Liver (tissue), 9 donors: ENCODE data around the gene LTBP2. TPM values are rescaled to one million over a fixed set of nuclear protein-coding genes. Genes with fewer than 3 reads are reported as not detected.

Experiments
- DNase-seq: peaks from one replicate; pipeline ENCODE4 v3.0.0-alpha.2; 2017; ENCODE audit warnings: low spot score
- H3K27ac ChIP-seq, 2 donors: one replicate each; pipeline ENCODE4 v1.7.0; 2013; ENCODE audit warnings: inconsistent platforms in 2 of 2, low read length in 2 of 2, control low read depth in 1 of 2, low read depth in 1 of 2, mild to moderate bottlenecking in 1 of 2
- H3K27me3 ChIP-seq, 4 donors: one replicate each; pipeline versions ENCODE4 v1.6.1 to v1.7.0; 2013; ENCODE audit warnings: low read length in 3 of 4, inconsistent platforms in 1 of 4, mild to moderate bottlenecking in 1 of 4, moderate library complexity in 1 of 4; ENCODE audit not compliant: control insufficient read depth in 4 of 4, insufficient read depth in 4 of 4
- H3K36me3 ChIP-seq, 4 donors: one replicate each; pipeline versions ENCODE4 v1.6.1 to v1.7.0; 2013; ENCODE audit warnings: low read length in 3 of 4, mild to moderate bottlenecking in 3 of 4, low read depth in 1 of 4, moderate library complexity in 1 of 4; ENCODE audit not compliant: control insufficient read depth in 4 of 4, insufficient read depth in 3 of 4
- H3K4me1 ChIP-seq, 4 donors: one replicate each; pipeline versions ENCODE4 v1.6.1 to v1.7.0; 2013; ENCODE audit warnings: low read length in 3 of 4, mild to moderate bottlenecking in 3 of 4, moderate library complexity in 1 of 4; ENCODE audit not compliant: control insufficient read depth in 4 of 4, insufficient read depth in 4 of 4
- H3K4me3 ChIP-seq, 3 donors: one replicate each; pipeline versions ENCODE4 v1.6.1 to v1.7.0; 2013; ENCODE audit warnings: low read length in 3 of 3, control low read depth in 1 of 3, low read depth in 1 of 3, mild to moderate bottlenecking in 1 of 3
- H3K9ac ChIP-seq, 2 donors: one replicate each; pipeline ENCODE4 v1.7.0; 2013; ENCODE audit warnings: low read length in 2 of 2, mild to moderate bottlenecking in 2 of 2, moderate library complexity in 2 of 2, control low read depth in 1 of 2, low read depth in 1 of 2
- H3K9me3 ChIP-seq, 4 donors: one replicate each; pipeline versions ENCODE4 v1.6.1 to v1.7.0; 2013; ENCODE audit warnings: low read length in 3 of 4; ENCODE audit not compliant: control insufficient read depth in 4 of 4
- ATF3 ChIP-seq: IDR thresholded peaks from 2 replicates; pipeline ENCODE4 v1.6.1; 2016; ENCODE audit warnings: antibody characterized with exemption
- EGR1 ChIP-seq, 2 donors: IDR thresholded peaks; 2 replicates each; pipeline ENCODE4 v1.6.1; 2016 to 2018; ENCODE audit warnings: antibody characterized with exemption in 2 of 2, low read depth in 2 of 2
- FOXA1 ChIP-seq: IDR thresholded peaks from 2 replicates; pipeline ENCODE4 v1.6.1; 2016; ENCODE audit warnings: antibody characterized with exemption
- FOXA2 ChIP-seq: IDR thresholded peaks from 2 replicates; pipeline ENCODE4 v1.6.1; 2016; ENCODE audit warnings: antibody characterized with exemption
- GABPA ChIP-seq, 2 donors: IDR thresholded peaks in 1 of 2; conservative IDR thresholded peaks in 1 of 2; 2 replicates each; pipeline ENCODE4 v1.6.1; 2016; ENCODE audit warnings: antibody characterized with exemption in 2 of 2, mild to moderate bottlenecking in 1 of 2, moderate library complexity in 1 of 2
- HNF4A ChIP-seq, 2 donors: conservative IDR thresholded peaks; 2 replicates each; pipeline ENCODE4 v1.6.1; 2016; ENCODE audit warnings: antibody characterized with exemption in 2 of 2, mild to moderate bottlenecking in 2 of 2
- HNF4G ChIP-seq: IDR thresholded peaks from 2 replicates; pipeline ENCODE4 v1.6.1; 2016; ENCODE audit warnings: antibody characterized with exemption
- JUND ChIP-seq, 2 donors: IDR thresholded peaks; 2 replicates each; pipeline ENCODE4 v1.6.1; 2016; ENCODE audit warnings: antibody characterized with exemption in 2 of 2
- NR2F2 ChIP-seq: IDR thresholded peaks from 2 replicates; pipeline ENCODE4 v1.6.1; 2016; ENCODE audit warnings: antibody characterized with exemption
- RAD21 ChIP-seq, 2 donors: IDR thresholded peaks; 2 replicates each; pipeline ENCODE4 v1.6.1; 2016; ENCODE audit warnings: antibody characterized with exemption in 2 of 2, mild to moderate bottlenecking in 2 of 2
- RXRA ChIP-seq, 2 donors: IDR thresholded peaks; 2 replicates each; pipeline ENCODE4 v1.6.1; 2017 to 2018; ENCODE audit warnings: antibody characterized with exemption in 2 of 2, mild to moderate bottlenecking in 1 of 2
- SP1 ChIP-seq: IDR thresholded peaks from 2 replicates; pipeline ENCODE4 v1.6.1; 2018; ENCODE audit warnings: antibody characterized with exemption, mild to moderate bottlenecking
- TAF1 ChIP-seq: conservative IDR thresholded peaks from 2 replicates; pipeline ENCODE4 v1.6.1; 2016; ENCODE audit warnings: antibody characterized with exemption, mild to moderate bottlenecking
- YY1 ChIP-seq: IDR thresholded peaks from 2 replicates; pipeline ENCODE4 v1.6.1; 2016; ENCODE audit warnings: antibody characterized with exemption, mild to moderate bottlenecking
- ZBTB33 ChIP-seq: IDR thresholded peaks from 2 replicates; pipeline ENCODE4 v1.6.1; 2016; ENCODE audit warnings: antibody characterized with exemption
- WGBS: extraction: QIAGEN DNeasy Blood & Tissue Kit; methylation state at CpG from one replicate; pipeline ENCODE4 v1.1.7; 2013; 5-methylcytosine and 5-hydroxymethylcytosine counted together
- polyA plus RNA-seq, 2 donors: library from polyadenylated mRNA; stranded (reverse) in 1 of 2; unstranded in 1 of 2; fragments of 200-250 nt in 1 of 2; fragments of >200 nt in 1 of 2; fragmentation: Nextera tagmentation in 1 of 2; extraction: Ambion mirVana in 1 of 2; gene quantifications; one replicate each; pipeline versions ENCODE4 v1.2.1 to v1.2.3, GENCODE V29; 2013 to 2015
- total RNA-seq, 2 donors: library from RNA; depleted of rRNA; stranded (reverse); fragments of >200 nt; gene quantifications; one replicate each; pipeline ENCODE4 v1.2.3, GENCODE V29; 2014
- TF ChIP-seq, protein P1 (sequence below): IDR thresholded peaks from 2 replicates; pipeline ENCODE4 v1.6.1; 2016; ENCODE audit warnings: antibody characterized with exemption
- TF ChIP-seq, protein P2 (sequence below): IDR thresholded peaks from 2 replicates; pipeline ENCODE4 v1.6.1; 2016; ENCODE audit warnings: antibody characterized with exemption, mild to moderate bottlenecking
- TF ChIP-seq, protein P3 (sequence below): fragments of 150-350 bp; IDR thresholded peaks from 2 replicates; pipeline ENCODE4 v1.5.1; 2017; ENCODE audit warnings: improper control_type of control experiment, low read depth, low read length; ENCODE audit not compliant: missing input control
- donor health status: healthy.
- donor health status: healthy.
- donor health status: healthy.
- donor health status: healthy.
- donor health status: healthy.

Gene LTBP2
- total and polyA plus RNA-seq, 4 donors, result 0.24 to 1.3 (median 0.89) TPM

- no peak for TF ChIP-seq RXRA (IDR thresholded peaks at IDR 0.05)
- TF ChIP-seq ATF3, result no peak
- no peak for TF ChIP-seq ZBTB33
- TF ChIP-seq YY1, result no peak
- TF ChIP-seq SP1, result no peak
- no peak for TF ChIP-seq HNF4G
- TF ChIP-seq RAD21 (IDR thresholded peaks at IDR 0.05), result no peak
- no peak for TF ChIP-seq EGR1 (IDR thresholded peaks at IDR 0.05; ENCODE audit: low read depth in 2 of 2)
- TF ChIP-seq, protein P1, sequence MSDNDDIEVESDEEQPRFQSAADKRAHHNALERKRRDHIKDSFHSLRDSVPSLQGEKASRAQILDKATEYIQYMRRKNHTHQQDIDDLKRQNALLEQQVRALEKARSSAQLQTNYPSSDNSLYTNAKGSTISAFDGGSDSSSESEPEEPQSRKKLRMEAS, result no peak
- no peak for TF ChIP-seq NR2F2
- TF ChIP-seq TAF1, result no peak
- no peak for TF ChIP-seq JUND (IDR thresholded peaks at IDR 0.05)
- TF ChIP-seq FOXA1, result no peak
- TF ChIP-seq FOXA2, result no peak
- TF ChIP-seq, protein P2, sequence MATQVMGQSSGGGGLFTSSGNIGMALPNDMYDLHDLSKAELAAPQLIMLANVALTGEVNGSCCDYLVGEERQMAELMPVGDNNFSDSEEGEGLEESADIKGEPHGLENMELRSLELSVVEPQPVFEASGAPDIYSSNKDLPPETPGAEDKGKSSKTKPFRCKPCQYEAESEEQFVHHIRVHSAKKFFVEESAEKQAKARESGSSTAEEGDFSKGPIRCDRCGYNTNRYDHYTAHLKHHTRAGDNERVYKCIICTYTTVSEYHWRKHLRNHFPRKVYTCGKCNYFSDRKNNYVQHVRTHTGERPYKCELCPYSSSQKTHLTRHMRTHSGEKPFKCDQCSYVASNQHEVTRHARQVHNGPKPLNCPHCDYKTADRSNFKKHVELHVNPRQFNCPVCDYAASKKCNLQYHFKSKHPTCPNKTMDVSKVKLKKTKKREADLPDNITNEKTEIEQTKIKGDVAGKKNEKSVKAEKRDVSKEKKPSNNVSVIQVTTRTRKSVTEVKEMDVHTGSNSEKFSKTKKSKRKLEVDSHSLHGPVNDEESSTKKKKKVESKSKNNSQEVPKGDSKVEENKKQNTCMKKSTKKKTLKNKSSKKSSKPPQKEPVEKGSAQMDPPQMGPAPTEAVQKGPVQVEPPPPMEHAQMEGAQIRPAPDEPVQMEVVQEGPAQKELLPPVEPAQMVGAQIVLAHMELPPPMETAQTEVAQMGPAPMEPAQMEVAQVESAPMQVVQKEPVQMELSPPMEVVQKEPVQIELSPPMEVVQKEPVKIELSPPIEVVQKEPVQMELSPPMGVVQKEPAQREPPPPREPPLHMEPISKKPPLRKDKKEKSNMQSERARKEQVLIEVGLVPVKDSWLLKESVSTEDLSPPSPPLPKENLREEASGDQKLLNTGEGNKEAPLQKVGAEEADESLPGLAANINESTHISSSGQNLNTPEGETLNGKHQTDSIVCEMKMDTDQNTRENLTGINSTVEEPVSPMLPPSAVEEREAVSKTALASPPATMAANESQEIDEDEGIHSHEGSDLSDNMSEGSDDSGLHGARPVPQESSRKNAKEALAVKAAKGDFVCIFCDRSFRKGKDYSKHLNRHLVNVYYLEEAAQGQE, result no peak
- TF ChIP-seq HNF4A (conservative IDR thresholded peaks at IDR 0.05), result no peak
- no peak for TF ChIP-seq GABPA (IDR thresholded peaks at IDR 0.05 in 1 of 2, conservative IDR thresholded peaks at IDR 0.05 in 1 of 2)
Observed at GRCh38 chr14:74514471-74514941, 97.5 kb downstream of the LTBP2 start.

DNA sequence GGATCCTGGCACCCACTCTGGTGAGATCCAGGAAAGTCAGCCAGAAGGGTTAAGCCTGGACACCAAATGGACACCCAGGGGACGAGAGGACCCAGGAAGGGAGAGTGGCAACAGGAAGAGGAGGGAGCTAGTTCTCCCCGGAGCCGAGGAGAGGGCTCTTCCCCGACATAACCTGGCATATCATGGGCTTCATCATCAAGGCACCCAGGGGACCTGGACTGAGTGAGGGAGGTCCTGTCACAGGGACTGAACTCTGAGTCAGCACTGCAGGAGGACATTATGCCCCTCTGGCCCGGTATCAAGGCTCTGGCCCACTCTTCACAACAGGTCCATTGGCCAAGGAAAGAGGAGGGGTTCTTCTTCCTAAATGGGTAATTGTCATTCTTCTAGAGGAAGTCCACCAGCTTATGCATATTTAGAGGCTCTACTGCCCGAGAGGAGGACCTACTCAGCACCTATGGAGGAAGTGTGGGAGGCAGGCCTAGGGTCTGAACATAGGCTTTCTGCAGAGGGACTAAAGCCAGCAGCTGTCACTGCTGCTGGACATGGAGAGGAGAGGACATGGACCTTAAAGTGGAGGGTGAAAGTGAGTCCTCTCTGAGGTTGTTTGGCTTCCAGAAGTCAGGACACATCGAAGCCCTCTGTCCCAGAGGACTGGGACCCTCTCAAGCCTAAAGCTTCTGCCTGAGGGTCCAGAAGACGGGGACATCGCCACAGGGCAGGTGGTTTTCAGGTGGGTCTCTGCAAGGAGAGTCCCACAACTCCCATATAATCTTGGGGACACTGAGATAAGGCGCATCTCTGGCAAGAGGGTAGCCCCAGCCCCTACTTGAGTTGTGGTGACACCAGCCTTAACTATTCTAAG lies 99.8 kb downstream of the LTBP2 start:
- Histone ChIP-seq H3K9ac (no peak overlapping the region), H3K27ac (no peak overlapping the region), H3K36me3 (no peaks in the 10 kb centered on the region), H3K9me3 (no peaks in the 10 kb centered on the region), H3K4me1 (no peaks in the 10 kb centered on the region), H3K27me3 (no peaks in the 10 kb centered on the region), H3K4me3 (no peak overlapping the region)
- 74% methylated on average over 10 of the region's 10 CpGs for WGBS
- no peak for DNase-seq
- TF ChIP-seq NR2F2, result no peak
- TF ChIP-seq, protein P1, result no peak
- TF ChIP-seq JUND (IDR thresholded peaks at IDR 0.05), result no peak
- TF ChIP-seq, protein P3, sequence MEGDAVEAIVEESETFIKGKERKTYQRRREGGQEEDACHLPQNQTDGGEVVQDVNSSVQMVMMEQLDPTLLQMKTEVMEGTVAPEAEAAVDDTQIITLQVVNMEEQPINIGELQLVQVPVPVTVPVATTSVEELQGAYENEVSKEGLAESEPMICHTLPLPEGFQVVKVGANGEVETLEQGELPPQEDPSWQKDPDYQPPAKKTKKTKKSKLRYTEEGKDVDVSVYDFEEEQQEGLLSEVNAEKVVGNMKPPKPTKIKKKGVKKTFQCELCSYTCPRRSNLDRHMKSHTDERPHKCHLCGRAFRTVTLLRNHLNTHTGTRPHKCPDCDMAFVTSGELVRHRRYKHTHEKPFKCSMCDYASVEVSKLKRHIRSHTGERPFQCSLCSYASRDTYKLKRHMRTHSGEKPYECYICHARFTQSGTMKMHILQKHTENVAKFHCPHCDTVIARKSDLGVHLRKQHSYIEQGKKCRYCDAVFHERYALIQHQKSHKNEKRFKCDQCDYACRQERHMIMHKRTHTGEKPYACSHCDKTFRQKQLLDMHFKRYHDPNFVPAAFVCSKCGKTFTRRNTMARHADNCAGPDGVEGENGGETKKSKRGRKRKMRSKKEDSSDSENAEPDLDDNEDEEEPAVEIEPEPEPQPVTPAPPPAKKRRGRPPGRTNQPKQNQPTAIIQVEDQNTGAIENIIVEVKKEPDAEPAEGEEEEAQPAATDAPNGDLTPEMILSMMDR, result no peak
- no peak for TF ChIP-seq HNF4A (conservative IDR thresholded peaks at IDR 0.05)
- no peak for TF ChIP-seq HNF4G
- no peak for TF ChIP-seq FOXA2
- TF ChIP-seq RAD21 (IDR thresholded peaks at IDR 0.05), result no peak
- TF ChIP-seq SP1, result no peak
- TF ChIP-seq TAF1, result no peak
- no peak for TF ChIP-seq RXRA (IDR thresholded peaks at IDR 0.05)
- no peak for TF ChIP-seq YY1

More at GRCh38 chr14:74514471-74514941, 97.5 kb downstream of the LTBP2 start:
- H3K4me3 ChIP-seq, result no peak overlapping the region
- no peaks in the 10 kb centered on the region for H3K36me3 ChIP-seq
- no peaks in the 10 kb centered on the region for H3K9me3 ChIP-seq
- WGBS, result 43% methylated on average over 13 of the region's 13 CpGs
- no peak overlapping the region for H3K9ac ChIP-seq
- H3K4me1 ChIP-seq, result no peaks in the 10 kb centered on the region
- no peak overlapping the region for H3K27ac ChIP-seq
- no peak for DNase-seq
- H3K27me3 ChIP-seq, result no peaks in the 10 kb centered on the region
